HepG2 (cell line): Measurements from ENCODE around the gene TOR1A. TPM values are rescaled to one million over a fixed set of nuclear protein-coding genes. Genes with fewer than 3 reads are reported as not detected.

ENCODE experiments used
- FOXP4 ChIP-seq: sonication (generic); formaldehyde crosslinking; IDR thresholded peaks from 2 replicates; pipeline ENCODE4 v1.4.0; 2020; ENCODE audit warnings: missing genetic modification reagents
- KIAA2018 ChIP-seq: sonication (generic); formaldehyde crosslinking; IDR thresholded peaks from 2 replicates; pipeline ENCODE4 v1.5.0; 2020; ENCODE audit warnings: mild to moderate bottlenecking, missing genetic modification reagents, borderline replicate concordance
- SIX4 ChIP-seq: sonication (generic); formaldehyde crosslinking; IDR thresholded peaks from 2 replicates; pipeline ENCODE4 v1.4.0; 2020; ENCODE audit warnings: missing genetic modification reagents
- ZNF619 ChIP-seq: sonication (generic); formaldehyde crosslinking; IDR thresholded peaks from 2 replicates; pipeline ENCODE4 v1.4.0; 2020; ENCODE audit warnings: mild to moderate bottlenecking, missing genetic modification reagents
- polyA plus RNA-seq, 8 experiments: library from polyadenylated mRNA; depleted of rRNA in 3 of 8; stranded (reverse) in 7 of 8; unstranded in 1 of 8; fragments of >200 nt; fragmentation: Illumina TruSeq in 4 of 8; extraction: Trizol in 4 of 8; gene quantifications; 2 replicates each; pipeline versions ENCODE4 v1.2.1 to v1.2.3, GENCODE V29; 2011 to 2016; ENCODE audit warnings: low read depth in 4 of 8, missing spikeins in 1 of 8, mixed read lengths in 1 of 8; ENCODE audit not compliant: insufficient read depth in 1 of 8
- total RNA-seq, 5 experiments: library from RNA; depleted of rRNA; stranded (reverse); fragments of >200 nt; fragmentation: Illumina TruSeq; extraction: Trizol; gene quantifications; 2 replicates each; pipeline ENCODE4 v1.2.3, GENCODE V29; 2016; ENCODE audit warnings: low read depth in 1 of 5
- TF ChIP-seq, protein P1 (sequence below): sonication (generic); formaldehyde crosslinking; IDR thresholded peaks from 2 replicates; pipeline ENCODE4 v1.4.0; 2020; ENCODE audit warnings: missing genetic modification reagents, borderline replicate concordance
- TF ChIP-seq, protein P2 (sequence below): sonication (generic); formaldehyde crosslinking; conservative IDR thresholded peaks from 2 replicates; pipeline ENCODE4 v1.4.0; 2020; ENCODE audit warnings: mild to moderate bottlenecking, missing genetic modification reagents, moderate library complexity

TOR1A gene
- total and polyA plus RNA-seq, 2 of the 13 experiments (the other 11 are each of a cell fraction or from before 2014, with no cell fraction given), result 31.6 to 41.4 TPM

DNA sequence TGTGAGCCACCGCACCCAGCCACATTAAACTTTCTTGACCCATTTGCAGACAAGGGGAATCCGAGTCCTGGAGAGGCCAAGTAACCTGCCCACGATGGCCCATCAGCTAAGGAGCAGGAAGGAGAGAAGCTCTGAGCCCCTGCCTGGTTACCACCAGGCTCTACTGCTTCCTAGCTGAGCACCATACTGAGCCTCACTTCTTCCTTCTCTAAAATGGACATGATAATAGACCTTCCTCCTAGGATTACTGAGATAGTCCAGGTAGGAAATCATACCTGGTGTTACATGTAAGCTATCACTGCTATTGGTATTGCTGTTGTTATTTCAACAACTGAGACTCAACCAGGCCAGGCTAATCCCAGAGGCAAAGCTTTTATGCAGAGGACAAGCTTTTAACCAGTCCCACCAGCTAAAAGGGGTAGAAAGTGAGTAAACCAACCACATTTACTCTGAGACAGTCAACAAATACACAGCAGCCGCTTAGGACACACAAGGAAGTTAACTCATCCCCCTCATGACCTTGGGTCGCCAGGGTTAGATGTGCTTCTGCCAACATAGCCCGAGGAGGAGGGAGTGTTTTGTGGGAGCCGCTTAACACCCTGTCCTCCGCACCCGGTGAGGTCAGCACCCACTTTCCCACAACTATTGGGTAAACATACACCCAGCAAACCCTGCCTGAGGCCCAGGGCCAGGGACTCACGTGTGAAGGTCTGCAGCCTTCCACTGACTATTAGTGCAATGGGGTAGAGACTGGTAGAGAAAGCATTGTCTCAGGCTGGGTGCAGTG is 50.5 kb downstream of the TOR1A start (continued):
- TF ChIP-seq KIAA2018 (no peak), FOXP4 (CRISPR knock-in tag) (peak; percentile 66), ZNF619 (CRISPR knock-in tag) (no peak), SIX4 (CRISPR knock-in tag) (no peak)
- TF ChIP-seq, protein P1, sequence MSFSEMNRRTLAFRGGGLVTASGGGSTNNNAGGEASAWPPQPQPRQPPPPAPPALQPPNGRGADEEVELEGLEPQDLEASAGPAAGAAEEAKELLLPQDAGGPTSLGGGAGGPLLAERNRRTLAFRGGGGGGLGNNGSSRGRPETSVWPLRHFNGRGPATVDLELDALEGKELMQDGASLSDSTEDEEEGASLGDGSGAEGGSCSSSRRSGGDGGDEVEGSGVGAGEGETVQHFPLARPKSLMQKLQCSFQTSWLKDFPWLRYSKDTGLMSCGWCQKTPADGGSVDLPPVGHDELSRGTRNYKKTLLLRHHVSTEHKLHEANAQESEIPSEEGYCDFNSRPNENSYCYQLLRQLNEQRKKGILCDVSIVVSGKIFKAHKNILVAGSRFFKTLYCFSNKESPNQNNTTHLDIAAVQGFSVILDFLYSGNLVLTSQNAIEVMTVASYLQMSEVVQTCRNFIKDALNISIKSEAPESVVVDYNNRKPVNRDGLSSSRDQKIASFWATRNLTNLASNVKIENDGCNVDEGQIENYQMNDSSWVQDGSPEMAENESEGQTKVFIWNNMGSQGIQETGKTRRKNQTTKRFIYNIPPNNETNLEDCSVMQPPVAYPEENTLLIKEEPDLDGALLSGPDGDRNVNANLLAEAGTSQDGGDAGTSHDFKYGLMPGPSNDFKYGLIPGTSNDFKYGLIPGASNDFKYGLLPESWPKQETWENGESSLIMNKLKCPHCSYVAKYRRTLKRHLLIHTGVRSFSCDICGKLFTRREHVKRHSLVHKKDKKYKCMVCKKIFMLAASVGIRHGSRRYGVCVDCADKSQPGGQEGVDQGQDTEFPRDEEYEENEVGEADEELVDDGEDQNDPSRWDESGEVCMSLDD (CRISPR knock-in tag), result peak; percentile 80; the same call in 1 of the 2 replicates
- TF ChIP-seq, protein P2, sequence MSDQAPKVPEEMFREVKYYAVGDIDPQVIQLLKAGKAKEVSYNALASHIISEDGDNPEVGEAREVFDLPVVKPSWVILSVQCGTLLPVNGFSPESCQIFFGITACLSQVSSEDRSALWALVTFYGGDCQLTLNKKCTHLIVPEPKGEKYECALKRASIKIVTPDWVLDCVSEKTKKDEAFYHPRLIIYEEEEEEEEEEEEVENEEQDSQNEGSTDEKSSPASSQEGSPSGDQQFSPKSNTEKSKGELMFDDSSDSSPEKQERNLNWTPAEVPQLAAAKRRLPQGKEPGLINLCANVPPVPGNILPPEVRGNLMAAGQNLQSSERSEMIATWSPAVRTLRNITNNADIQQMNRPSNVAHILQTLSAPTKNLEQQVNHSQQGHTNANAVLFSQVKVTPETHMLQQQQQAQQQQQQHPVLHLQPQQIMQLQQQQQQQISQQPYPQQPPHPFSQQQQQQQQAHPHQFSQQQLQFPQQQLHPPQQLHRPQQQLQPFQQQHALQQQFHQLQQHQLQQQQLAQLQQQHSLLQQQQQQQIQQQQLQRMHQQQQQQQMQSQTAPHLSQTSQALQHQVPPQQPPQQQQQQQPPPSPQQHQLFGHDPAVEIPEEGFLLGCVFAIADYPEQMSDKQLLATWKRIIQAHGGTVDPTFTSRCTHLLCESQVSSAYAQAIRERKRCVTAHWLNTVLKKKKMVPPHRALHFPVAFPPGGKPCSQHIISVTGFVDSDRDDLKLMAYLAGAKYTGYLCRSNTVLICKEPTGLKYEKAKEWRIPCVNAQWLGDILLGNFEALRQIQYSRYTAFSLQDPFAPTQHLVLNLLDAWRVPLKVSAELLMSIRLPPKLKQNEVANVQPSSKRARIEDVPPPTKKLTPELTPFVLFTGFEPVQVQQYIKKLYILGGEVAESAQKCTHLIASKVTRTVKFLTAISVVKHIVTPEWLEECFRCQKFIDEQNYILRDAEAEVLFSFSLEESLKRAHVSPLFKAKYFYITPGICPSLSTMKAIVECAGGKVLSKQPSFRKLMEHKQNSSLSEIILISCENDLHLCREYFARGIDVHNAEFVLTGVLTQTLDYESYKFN (CRISPR knock-in tag), result peak; percentile 57
